ENCODE results near the gene AK4. TPM values are rescaled to one million over a fixed set of nuclear protein-coding genes. Genes with fewer than 3 reads are reported as not detected.

Gene AK4
- total RNA-seq, 1 experiment from 2014 or later, result 131 TPM

DNA sequence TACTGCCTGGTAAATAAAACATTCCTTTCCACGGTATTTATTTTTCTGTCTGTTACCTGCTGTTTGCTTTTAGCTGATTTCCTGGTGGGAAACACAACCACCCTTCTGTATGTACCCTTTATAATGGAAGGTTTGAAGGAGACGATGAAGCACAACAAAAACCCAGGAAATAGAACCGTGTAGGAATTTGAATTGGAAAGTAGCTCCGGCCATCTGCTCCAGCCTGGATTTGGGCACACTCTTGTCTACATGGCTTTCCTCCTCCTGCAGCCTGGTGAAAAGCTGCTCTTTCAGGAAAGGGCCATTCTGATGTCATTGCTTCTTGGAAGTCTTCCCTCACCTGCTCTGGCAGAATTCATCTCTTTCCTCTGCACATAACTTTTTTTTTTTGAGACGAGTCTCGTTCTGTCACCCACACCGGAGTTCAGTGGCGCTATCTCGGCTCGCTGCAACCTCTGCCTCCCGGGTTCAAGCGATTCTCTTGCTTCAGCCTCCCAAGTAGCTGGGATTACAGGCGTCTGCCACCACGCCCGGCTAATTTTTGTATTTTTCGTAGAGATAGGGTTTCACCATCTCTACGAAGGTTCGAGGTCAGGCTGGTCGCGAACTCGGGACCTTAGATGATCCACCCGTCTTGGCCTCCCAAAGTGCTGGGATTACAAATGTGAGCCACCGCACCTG, 2.7 kb downstream of the AK4 start:
- Mint-ChIP-seq H3K4me3 (ENCODE audit: unreplicated experiment) (peak overlapping the region; percentile 31), H3K27me3 (ENCODE audit: insufficient read depth, unreplicated experiment) (no peaks in the 10 kb centered on the region), H3K27ac (ENCODE audit: unreplicated experiment) (no peak overlapping the region), H3K4me1 (ENCODE audit: low read depth, unreplicated experiment) (peaks cover 10% of the 10 kb centered on the region), H3K36me3 (ENCODE audit: insufficient read depth, unreplicated experiment) (no peaks in the 10 kb centered on the region), H3K9me3 (ENCODE audit: unreplicated experiment) (no peaks in the 10 kb centered on the region)
- no peak for DNase-seq
- ChIA-PET CTCF (no interaction called here), POLR2A (no interaction called here)
- BruUV-seq (replicated peaks), result no TSS peak
- TF ChIP-seq, protein P1, sequence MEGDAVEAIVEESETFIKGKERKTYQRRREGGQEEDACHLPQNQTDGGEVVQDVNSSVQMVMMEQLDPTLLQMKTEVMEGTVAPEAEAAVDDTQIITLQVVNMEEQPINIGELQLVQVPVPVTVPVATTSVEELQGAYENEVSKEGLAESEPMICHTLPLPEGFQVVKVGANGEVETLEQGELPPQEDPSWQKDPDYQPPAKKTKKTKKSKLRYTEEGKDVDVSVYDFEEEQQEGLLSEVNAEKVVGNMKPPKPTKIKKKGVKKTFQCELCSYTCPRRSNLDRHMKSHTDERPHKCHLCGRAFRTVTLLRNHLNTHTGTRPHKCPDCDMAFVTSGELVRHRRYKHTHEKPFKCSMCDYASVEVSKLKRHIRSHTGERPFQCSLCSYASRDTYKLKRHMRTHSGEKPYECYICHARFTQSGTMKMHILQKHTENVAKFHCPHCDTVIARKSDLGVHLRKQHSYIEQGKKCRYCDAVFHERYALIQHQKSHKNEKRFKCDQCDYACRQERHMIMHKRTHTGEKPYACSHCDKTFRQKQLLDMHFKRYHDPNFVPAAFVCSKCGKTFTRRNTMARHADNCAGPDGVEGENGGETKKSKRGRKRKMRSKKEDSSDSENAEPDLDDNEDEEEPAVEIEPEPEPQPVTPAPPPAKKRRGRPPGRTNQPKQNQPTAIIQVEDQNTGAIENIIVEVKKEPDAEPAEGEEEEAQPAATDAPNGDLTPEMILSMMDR (IDR thresholded peaks at IDR 0.05; ENCODE audit: insufficient read depth in 1 of 2, low read depth in 1 of 2, low read length in 1 of 2, severe bottlenecking in 1 of 2, unreplicated experiment in 1 of 2), result no peak
- no peaks in the 10 kb centered on the region for H3K27me3 ChIP-seq (replicated peaks; ENCODE audit: control insufficient read depth, insufficient read depth, low read length)
- peaks cover 27% of the 10 kb centered on the region for H3K4me1 ChIP-seq
- intact Hi-C loops (cut with micrococcal nuclease; ENCODE audit: unreplicated experiment), result no loop called here
- H3K4me3 ChIP-seq (ENCODE audit: low read depth, low read length), result no peak overlapping the region
- H3K9me3 ChIP-seq, result no peaks in the 10 kb centered on the region
- H3K36me3 ChIP-seq (ENCODE audit: control insufficient read depth, insufficient read depth, low read length), result no peaks in the 10 kb centered on the region; the same call in 1 of the 2 replicates

DNA sequence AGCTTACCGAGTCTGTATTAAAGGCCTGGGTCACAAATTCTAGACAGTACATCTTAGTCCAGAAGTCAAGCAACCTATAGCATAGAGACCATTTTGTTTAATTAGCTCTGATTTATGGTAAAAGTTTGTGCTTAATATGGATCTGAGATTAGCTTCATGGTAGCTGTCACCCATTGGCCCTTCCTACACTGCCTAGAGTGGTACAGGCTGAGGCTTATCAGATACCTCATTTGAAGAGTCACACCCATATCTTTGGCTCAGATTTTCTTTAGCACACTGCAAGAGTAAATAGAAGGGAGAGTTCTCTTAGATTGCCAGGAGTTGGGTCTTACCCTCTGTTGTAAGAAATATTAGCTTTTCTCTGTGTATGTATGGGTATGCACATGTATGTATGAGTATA, 3.6 kb downstream of the AK4 start:
- intact Hi-C loops (cut with micrococcal nuclease; ENCODE audit: unreplicated experiment), result no loop called here
- DNase-seq, result no peak
- Mint-ChIP-seq H3K27ac (ENCODE audit: unreplicated experiment) (no peak overlapping the region), H3K36me3 (ENCODE audit: insufficient read depth, unreplicated experiment) (no peaks in the 10 kb centered on the region), H3K9me3 (ENCODE audit: unreplicated experiment) (no peaks in the 10 kb centered on the region), H3K27me3 (ENCODE audit: insufficient read depth, unreplicated experiment) (no peaks in the 10 kb centered on the region), H3K4me3 (ENCODE audit: unreplicated experiment) (no peak overlapping the region), H3K4me1 (ENCODE audit: low read depth, unreplicated experiment) (peaks cover 10% of the 10 kb centered on the region)
- Histone ChIP-seq H3K36me3 (ENCODE audit: control insufficient read depth, insufficient read depth, low read length) (no peaks in the 10 kb centered on the region; the same call in 1 of the 2 replicates), H3K4me1 (peaks cover 20% of the 10 kb centered on the region), H3K9me3 (no peaks in the 10 kb centered on the region), H3K27me3 (replicated peaks; ENCODE audit: control insufficient read depth, insufficient read depth, low read length) (no peaks in the 10 kb centered on the region), H3K4me3 (ENCODE audit: low read depth, low read length) (no peak overlapping the region)
- TF ChIP-seq, protein P1 (IDR thresholded peaks at IDR 0.05; ENCODE audit: insufficient read depth in 1 of 2, low read depth in 1 of 2, low read length in 1 of 2, severe bottlenecking in 1 of 2, unreplicated experiment in 1 of 2), result no peak
- POLR2A ChIA-PET, result no interaction called here
- no TSS peak for BruUV-seq (replicated peaks)
- CTCF ChIA-PET, result no interaction called here

DNA sequence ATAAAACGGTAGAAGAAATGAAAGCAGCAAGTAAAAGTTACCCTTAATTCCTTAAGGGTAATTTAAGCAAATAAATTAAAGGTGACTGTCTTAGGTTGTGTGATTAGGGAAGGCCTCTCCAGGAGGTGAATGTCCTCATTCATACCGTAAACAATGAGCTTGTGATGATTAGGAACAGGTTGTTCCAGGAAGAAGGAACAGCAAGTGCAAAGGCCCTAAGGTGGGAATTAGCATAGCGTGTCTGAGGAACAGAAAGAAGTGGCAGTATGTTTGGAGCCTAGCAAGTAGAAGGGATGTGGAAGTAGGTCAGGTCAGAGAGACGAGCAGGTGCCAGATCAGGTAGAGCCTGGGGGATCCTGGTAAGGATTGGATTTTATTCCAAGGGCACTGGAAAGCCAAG, 5.6 kb downstream of the AK4 start:
- BruUV-seq (replicated peaks), result no TSS peak
- POLR2A ChIA-PET, result no interaction called here
- Histone ChIP-seq H3K27me3 (replicated peaks; ENCODE audit: control insufficient read depth, insufficient read depth, low read length) (no peaks in the 10 kb centered on the region), H3K4me1 (peaks cover 33% of the 10 kb centered on the region), H3K9me3 (no peaks in the 10 kb centered on the region), H3K4me3 (ENCODE audit: low read depth, low read length) (no peak overlapping the region), H3K36me3 (ENCODE audit: control insufficient read depth, insufficient read depth, low read length) (no peaks in the 10 kb centered on the region; the same call in 1 of the 2 replicates)
- no peak for DNase-seq
- Mint-ChIP-seq H3K9me3 (ENCODE audit: unreplicated experiment) (no peaks in the 10 kb centered on the region), H3K27me3 (ENCODE audit: insufficient read depth, unreplicated experiment) (no peaks in the 10 kb centered on the region), H3K27ac (ENCODE audit: unreplicated experiment) (peak overlapping the region; percentile 6), H3K4me1 (ENCODE audit: low read depth, unreplicated experiment) (peaks cover 10% of the 10 kb centered on the region), H3K36me3 (ENCODE audit: insufficient read depth, unreplicated experiment) (no peaks in the 10 kb centered on the region), H3K4me3 (ENCODE audit: unreplicated experiment) (no peak overlapping the region)
- intact Hi-C loops (cut with micrococcal nuclease; ENCODE audit: unreplicated experiment), result no loop called here
- TF ChIP-seq, protein P1 (IDR thresholded peaks at IDR 0.05; ENCODE audit: insufficient read depth in 1 of 2, low read depth in 1 of 2, low read length in 1 of 2, severe bottlenecking in 1 of 2, unreplicated experiment in 1 of 2), result no peak
- CTCF ChIA-PET, result interaction anchor here (0.8 kb wide), 1 partner anchor 56 kb away, joined by 3 read pairs; no protein-coding TSS in a partner anchor
